MM.1S (cell line): ENCODE data around the gene BMPR1A.

Experiments
- CTCF ChIP-seq: fragments of 300-600 bp; sonication (generic); IDR thresholded peaks from 2 replicates; pipeline ENCODE4 v1.5.1; 2016; ENCODE audit warnings: antibody characterized with exemption, low read length, mixed read lengths
- EZH2 ChIP-seq: fragments of 300-600 bp; sonication (generic); optimal IDR thresholded peaks from 2 replicates; pipeline ENCODE3; 2017; ENCODE audit warnings: low read depth, mild to moderate bottlenecking, antibody characterized with exemption, low read length, mixed read lengths
- EZH2phosphoT487 ChIP-seq: fragments of 300-600 bp; sonication (generic); IDR thresholded peaks from 2 replicates; pipeline ENCODE4 v1.6.1; 2018; ENCODE audit warnings: antibody characterized with exemption, low read length

DNA sequence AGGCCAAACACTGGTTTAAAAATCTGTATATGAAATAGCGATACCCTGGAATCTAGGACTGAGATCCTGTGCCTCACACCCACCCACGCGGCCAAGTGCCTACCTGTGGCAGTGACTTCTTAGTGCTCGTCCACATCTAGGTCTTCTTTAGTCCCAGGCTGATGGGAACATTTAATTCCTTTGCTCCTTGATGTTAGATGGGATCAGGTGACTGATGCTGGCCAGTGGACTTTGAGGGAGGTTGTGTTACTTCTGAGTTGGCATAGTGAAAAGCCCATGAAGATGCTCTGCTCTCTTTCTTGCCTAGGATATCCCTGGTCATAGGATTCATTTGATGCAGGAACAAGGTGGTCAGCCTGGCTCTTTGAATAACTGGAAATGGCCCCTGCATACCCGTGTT is 59.2 kb downstream of the BMPR1A start:
- TF ChIP-seq EZH2, result no peak
- no peak for TF ChIP-seq CTCF
- no peak for TF ChIP-seq EZH2phosphoT487
